ENCODE measurements around the gene EFNA1. TPM values are rescaled to one million over a fixed set of nuclear protein-coding genes. Genes with fewer than 3 reads are reported as not detected.

The EFNA1 gene
- total and polyA plus RNA-seq, 2 of the 13 experiments (the other 11 are each of a cell fraction or from before 2014, with no cell fraction given): 81.8 to 874 TPM

DNA sequence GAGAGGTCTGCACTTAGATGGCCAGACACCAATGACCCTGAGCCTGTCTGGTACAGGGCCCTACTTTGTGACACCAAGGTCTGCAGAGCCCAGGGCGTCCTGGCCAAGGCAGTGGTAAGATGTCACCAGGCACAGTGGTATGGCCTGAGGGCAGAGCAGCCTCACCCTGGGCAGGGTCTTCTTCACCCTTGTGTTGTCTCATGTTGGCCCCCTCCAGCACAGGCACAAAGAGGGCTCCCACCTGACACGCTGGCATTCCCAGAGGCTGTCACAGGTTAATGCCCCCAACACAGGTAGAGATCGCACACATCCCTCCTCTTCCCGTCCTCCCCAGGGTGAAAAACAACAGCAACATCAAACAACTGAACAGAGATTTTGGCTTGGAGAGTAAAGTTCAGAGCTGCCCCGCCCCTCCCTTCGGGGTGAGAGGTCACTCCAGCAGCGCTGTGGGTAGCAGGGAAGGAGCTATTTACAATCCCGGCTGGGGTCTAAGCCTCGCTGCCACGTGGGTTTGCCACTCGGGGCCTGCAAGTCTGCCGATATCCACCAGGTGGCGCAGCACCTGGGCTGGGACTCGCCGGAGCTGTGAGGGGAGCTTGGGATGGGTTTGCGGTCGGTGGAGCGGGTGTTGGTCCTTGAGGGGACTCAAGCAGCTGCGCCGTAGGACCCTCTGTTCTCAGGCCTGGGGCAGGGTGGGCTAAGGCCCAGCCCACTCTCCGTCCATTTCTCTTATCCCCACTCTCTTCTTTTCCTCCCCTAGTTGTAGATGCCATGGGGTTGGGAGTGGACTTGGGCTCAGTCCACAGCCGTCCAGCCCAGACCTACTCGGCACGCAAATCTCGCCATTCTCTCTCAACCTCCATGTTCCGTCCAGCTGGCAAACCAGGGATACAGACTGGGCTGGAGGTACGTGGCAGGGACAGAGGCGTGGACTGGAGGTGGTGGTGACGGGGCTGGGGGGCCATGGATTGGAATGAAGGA is 36.3 kb upstream of the EFNA1 start (continued):
- TF ChIP-seq, protein P1, sequence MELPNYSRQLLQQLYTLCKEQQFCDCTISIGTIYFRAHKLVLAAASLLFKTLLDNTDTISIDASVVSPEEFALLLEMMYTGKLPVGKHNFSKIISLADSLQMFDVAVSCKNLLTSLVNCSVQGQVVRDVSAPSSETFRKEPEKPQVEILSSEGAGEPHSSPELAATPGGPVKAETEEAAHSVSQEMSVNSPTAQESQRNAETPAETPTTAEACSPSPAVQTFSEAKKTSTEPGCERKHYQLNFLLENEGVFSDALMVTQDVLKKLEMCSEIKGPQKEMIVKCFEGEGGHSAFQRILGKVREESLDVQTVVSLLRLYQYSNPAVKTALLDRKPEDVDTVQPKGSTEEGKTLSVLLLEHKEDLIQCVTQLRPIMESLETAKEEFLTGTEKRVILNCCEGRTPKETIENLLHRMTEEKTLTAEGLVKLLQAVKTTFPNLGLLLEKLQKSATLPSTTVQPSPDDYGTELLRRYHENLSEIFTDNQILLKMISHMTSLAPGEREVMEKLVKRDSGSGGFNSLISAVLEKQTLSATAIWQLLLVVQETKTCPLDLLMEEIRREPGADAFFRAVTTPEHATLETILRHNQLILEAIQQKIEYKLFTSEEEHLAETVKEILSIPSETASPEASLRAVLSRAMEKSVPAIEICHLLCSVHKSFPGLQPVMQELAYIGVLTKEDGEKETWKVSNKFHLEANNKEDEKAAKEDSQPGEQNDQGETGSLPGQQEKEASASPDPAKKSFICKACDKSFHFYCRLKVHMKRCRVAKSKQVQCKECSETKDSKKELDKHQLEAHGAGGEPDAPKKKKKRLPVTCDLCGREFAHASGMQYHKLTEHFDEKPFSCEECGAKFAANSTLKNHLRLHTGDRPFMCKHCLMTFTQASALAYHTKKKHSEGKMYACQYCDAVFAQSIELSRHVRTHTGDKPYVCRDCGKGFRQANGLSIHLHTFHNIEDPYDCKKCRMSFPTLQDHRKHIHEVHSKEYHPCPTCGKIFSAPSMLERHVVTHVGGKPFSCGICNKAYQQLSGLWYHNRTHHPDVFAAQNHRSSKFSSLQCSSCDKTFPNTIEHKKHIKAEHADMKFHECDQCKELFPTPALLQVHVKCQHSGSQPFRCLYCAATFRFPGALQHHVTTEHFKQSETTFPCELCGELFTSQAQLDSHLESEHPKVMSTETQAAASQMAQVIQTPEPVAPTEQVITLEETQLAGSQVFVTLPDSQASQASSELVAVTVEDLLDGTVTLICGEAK (IDR thresholded peaks at IDR 0.05): no peak
- TF ChIP-seq, protein P1 (CRISPR knock-in tag; IDR thresholded peaks at IDR 0.05): peak; percentile 50; the same call in 1 of the 2 replicates
- TF ChIP-seq E2F2 (CRISPR knock-in tag; IDR thresholded peaks at IDR 0.05; ENCODE audit: borderline replicate concordance) (no peak), NFRKB (IDR thresholded peaks at IDR 0.05) (no peak), PCBP2 (optimal IDR thresholded peaks at IDR 0.05; ENCODE audit: low read depth, low read length, poor library complexity, severe bottlenecking) (no peak), NFIB (CRISPR knock-in tag; IDR thresholded peaks at IDR 0.05; ENCODE audit: borderline replicate concordance) (no peak), SOX6 (IDR thresholded peaks at IDR 0.05) (no peak), SOX6 (CRISPR knock-in tag; IDR thresholded peaks at IDR 0.05) (peak; percentile 88), ZNF446 (CRISPR knock-in tag; IDR thresholded peaks at IDR 0.05) (no peak), MEIS1 (CRISPR knock-in tag; IDR thresholded peaks at IDR 0.05; ENCODE audit: borderline replicate concordance) (no peak; the same call in 1 of the 2 replicates), ZNF577 (CRISPR knock-in tag; IDR thresholded peaks at IDR 0.05; ENCODE audit: borderline replicate concordance, low read depth) (no peak), TARDBP (CRISPR knock-in tag; IDR thresholded peaks at IDR 0.05) (peak; percentile 81; the same call in 1 of the 2 replicates), ZNF160 (CRISPR knock-in tag; IDR thresholded peaks at IDR 0.05) (no peak), TAF1 (CRISPR knock-in tag; IDR thresholded peaks at IDR 0.05) (peak; percentile 44; the same call in 1 of the 2 replicates), ZBTB7B (CRISPR knock-in tag; IDR thresholded peaks at IDR 0.05) (peak; percentile 79; the same call in 1 of the 2 replicates)
- TF ChIP-seq, protein P2, sequence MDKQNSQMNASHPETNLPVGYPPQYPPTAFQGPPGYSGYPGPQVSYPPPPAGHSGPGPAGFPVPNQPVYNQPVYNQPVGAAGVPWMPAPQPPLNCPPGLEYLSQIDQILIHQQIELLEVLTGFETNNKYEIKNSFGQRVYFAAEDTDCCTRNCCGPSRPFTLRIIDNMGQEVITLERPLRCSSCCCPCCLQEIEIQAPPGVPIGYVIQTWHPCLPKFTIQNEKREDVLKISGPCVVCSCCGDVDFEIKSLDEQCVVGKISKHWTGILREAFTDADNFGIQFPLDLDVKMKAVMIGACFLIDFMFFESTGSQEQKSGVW (CRISPR knock-in tag; IDR thresholded peaks at IDR 0.05; ENCODE audit: borderline replicate concordance): no peak
- TF ChIP-seq, protein P3, sequence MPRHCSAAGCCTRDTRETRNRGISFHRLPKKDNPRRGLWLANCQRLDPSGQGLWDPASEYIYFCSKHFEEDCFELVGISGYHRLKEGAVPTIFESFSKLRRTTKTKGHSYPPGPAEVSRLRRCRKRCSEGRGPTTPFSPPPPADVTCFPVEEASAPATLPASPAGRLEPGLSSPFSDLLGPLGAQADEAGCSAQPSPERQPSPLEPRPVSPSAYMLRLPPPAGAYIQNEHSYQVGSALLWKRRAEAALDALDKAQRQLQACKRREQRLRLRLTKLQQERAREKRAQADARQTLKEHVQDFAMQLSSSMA (CRISPR knock-in tag; IDR thresholded peaks at IDR 0.05): no peak

Data from HepG2 (cell line).